GM21737 (cell line): ENCODE data around the gene DDOST.
"Not testable (repeated sequence)": the region's sequence is repeated elsewhere in the genome, so short reads cannot be mapped to it uniquely, and the experiment has no call there.

Source experiments
- ATAC-seq: cut with Tn5 transposase; IDR thresholded peaks from one replicate; pipeline ENCODE4 v1.9.1; 2021; ENCODE audit warnings: mild to moderate bottlenecking, moderate library complexity; ENCODE audit not compliant: unreplicated experiment

The DDOST gene

GRCh38 chr1:20693623-20694022 lies 32.5 kb upstream of the DDOST start:
- no peak for ATAC-seq

GRCh38 chr1:20691872-20692271 lies 30.7 kb upstream of the DDOST start:
- no peak for ATAC-seq

- ATAC-seq, result no peak
These were observed 28.5 kb upstream of the DDOST start for GRCh38 chr1:20689645-20690056.

GRCh38 chr1:20686883-20687725 lies 25.9 kb upstream of the DDOST start:
- no peak for ATAC-seq

- ATAC-seq, result no peak
These were observed 24.6 kb upstream of the DDOST start for GRCh38 chr1:20685741-20686140.

GRCh38 chr1:20685099-20685662 lies 24.0 kb upstream of the DDOST start:
- ATAC-seq, result no peak

GRCh38 chr1:20684651-20685050 lies 23.5 kb upstream of the DDOST start:
- ATAC-seq, result no peak

GRCh38 chr1:20684050-20684620 lies 23.0 kb upstream of the DDOST start:
- no peak for ATAC-seq

GRCh38 chr1:20683614-20684013 lies 22.4 kb upstream of the DDOST start:
- ATAC-seq, result no peak

GRCh38 chr1:20682571-20683236 lies 21.5 kb upstream of the DDOST start:
- ATAC-seq, result no peak

GRCh38 chr1:20681999-20682398 lies 20.8 kb upstream of the DDOST start:
- ATAC-seq, result no peak

GRCh38 chr1:20680269-20680668 lies 19.1 kb upstream of the DDOST start:
- ATAC-seq, result no peak

- no peak for ATAC-seq
These were observed 17.4 kb upstream of the DDOST start for GRCh38 chr1:20678599-20678998.

- not testable (repeated sequence) for ATAC-seq
These were observed 12.5 kb upstream of the DDOST start for GRCh38 chr1:20673626-20674025.

GRCh38 chr1:20672265-20672632 lies 11.1 kb upstream of the DDOST start:
- ATAC-seq, result no peak

- ATAC-seq, result no peak
These were observed 9.8 kb upstream of the DDOST start for GRCh38 chr1:20670936-20671335.

- no peak for ATAC-seq
These were observed 7.4 kb upstream of the DDOST start for GRCh38 chr1:20668581-20668980.

GRCh38 chr1:20666804-20667203 lies 5.6 kb upstream of the DDOST start:
- ATAC-seq, result no peak

- no peak for ATAC-seq
These were observed 5.0 kb upstream of the DDOST start for GRCh38 chr1:20666146-20666545.

GRCh38 chr1:20665726-20666125 lies 4.6 kb upstream of the DDOST start:
- ATAC-seq, result no peak

GRCh38 chr1:20663969-20664715 lies 3.0 kb upstream of the DDOST start:
- ATAC-seq, result no peak
